ENCODE data around the gene CDX1.

DNA sequence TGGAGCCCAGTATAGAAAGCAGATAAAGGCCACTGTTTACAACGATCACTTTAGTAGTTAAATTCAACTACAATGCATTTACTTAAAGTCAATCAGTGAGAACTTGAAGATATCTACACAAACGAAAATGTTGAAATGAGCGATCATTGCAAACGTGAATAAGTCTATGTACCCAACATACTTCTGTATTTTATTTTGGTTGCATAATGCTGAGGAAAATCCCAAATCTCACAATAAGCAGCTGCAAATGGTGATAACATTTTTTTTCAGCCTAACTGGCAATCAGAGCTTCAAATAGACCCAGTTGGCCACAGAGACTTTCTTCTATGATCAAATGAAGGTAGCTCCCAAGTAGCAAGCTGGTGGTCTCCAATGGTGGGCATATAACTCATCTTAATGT is 43.0 kb upstream of the CDX1 start:
- TF ChIP-seq, protein P1, sequence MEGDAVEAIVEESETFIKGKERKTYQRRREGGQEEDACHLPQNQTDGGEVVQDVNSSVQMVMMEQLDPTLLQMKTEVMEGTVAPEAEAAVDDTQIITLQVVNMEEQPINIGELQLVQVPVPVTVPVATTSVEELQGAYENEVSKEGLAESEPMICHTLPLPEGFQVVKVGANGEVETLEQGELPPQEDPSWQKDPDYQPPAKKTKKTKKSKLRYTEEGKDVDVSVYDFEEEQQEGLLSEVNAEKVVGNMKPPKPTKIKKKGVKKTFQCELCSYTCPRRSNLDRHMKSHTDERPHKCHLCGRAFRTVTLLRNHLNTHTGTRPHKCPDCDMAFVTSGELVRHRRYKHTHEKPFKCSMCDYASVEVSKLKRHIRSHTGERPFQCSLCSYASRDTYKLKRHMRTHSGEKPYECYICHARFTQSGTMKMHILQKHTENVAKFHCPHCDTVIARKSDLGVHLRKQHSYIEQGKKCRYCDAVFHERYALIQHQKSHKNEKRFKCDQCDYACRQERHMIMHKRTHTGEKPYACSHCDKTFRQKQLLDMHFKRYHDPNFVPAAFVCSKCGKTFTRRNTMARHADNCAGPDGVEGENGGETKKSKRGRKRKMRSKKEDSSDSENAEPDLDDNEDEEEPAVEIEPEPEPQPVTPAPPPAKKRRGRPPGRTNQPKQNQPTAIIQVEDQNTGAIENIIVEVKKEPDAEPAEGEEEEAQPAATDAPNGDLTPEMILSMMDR (IDR thresholded peaks at IDR 0.05; ENCODE audit: poor library complexity) = no peak
- TF ChIP-seq EZH2 (IDR thresholded peaks at IDR 0.05; ENCODE audit: borderline replicate concordance) (no peak), EZH2phosphoT487 (IDR thresholded peaks at IDR 0.05; ENCODE audit: low read depth, severe bottlenecking, unreplicated experiment) (no peak)

Data from hepatocyte (in vitro differentiated cells).